Glomerular visceral epithelial cell (primary cell): ENCODE results near the gene CALML6.

Experiments used
- DNase-seq: peaks from one replicate; pipeline ENCODE4 v3.0.0-alpha.2; 2016; ENCODE audit errors: extremely low spot score

CALML6 gene

GRCh38 chr1:1911350-1912041 is 3.6 kb upstream of the CALML6 start:
- DNase-seq: no peak

GRCh38 chr1:1914101-1914970 is 724 bp upstream of the CALML6 start:
- no peak for DNase-seq

- DNase-seq: no peak
These were observed 1.1 kb downstream of the CALML6 start for GRCh38 chr1:1915911-1916840.

DNA sequence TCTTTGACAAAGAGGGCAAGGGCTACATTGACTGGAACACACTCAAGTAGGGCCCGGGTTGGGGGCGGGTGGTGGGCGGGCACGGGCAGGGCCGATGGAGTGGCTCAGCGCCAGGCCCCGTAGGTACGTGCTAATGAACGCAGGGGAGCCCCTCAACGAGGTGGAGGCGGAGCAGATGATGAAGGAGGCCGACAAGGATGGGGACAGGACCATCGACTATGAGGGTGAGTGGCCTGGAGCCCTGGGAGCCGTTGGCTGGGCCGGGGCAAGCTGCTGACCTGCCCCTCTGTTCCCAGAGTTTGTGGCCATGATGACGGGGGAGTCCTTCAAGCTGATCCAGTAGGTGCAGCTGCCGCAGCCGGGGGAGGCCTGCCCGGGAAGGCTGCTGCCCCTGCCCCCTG is 1.8 kb downstream of the CALML6 start:
- no peak for DNase-seq

GRCh38 chr1:1917304-1917976 is 2.4 kb downstream of the CALML6 start:
- DNase-seq: no peak

DNA sequence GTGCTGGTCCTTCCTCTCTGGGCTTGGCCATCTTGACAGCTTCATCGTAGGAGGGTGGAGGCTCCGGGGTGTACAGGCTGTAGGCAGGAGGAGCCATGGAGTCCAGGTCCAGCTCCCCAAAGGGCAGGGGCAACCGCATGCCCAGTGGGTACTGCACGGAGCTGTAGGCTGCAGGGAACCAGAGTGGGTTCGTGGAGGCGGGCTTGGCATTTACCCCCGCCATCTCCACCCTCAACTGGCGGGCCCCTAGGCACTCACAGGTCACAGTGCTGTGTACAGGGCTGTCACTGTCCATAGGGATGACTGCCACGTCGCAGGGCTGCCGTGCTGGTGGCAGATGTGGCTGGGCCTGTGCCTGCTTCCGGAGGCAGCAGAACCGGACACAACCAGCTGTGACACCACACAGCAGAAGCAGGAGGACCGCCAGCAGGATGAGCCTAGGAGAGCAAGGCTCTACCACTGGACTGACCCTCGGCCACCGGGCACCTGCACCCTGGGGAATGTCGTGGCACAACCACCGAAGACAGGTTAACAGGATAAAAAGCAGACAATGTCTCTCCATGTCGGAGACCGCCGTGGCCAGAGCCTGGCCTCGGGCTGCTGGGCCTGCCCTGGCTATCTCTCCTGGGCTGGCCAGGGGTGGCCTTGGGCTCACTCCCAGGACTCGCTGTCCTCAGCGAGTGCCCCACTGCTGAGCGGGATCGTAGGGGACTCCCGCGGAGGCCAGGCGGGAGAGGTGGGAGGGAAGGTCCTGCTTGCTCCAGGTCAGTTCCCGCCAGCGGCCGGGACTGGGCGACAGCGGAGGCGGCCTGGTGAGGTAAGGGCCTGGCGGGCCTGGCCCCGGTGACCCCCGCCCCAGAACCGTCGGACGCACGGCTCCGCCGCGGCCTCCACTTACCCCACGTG is 3.2 kb downstream of the CALML6 start:
- no peak for DNase-seq

DNA sequence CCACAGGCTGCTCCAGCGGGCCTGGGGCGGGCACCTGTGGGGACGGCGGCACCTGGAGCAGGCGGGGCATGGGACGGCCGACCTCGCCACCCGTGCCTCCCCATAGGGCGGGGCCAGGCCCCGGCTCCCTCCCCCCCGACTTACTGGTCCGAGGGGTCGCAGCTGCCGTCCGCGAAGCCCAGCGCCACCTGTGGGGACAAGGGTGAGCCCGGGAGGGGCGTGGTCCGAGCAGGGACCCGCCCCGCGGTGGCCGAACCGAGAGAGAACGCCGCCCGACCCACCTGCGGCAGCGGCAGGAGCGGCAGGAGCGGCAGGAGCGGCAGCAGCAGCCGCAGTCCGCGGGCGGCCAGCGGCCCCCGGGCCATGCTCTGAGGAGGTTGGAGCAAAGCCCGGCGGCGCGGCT is 3.8 kb downstream of the CALML6 start, which contains the start of gene TMEM52:
Gene TMEM52 (minus strand): TSS at position 379 of the 403 bp plus-strand sequence. CDS start 14 bp downstream, at position 365.
- no peak for DNase-seq

DNA sequence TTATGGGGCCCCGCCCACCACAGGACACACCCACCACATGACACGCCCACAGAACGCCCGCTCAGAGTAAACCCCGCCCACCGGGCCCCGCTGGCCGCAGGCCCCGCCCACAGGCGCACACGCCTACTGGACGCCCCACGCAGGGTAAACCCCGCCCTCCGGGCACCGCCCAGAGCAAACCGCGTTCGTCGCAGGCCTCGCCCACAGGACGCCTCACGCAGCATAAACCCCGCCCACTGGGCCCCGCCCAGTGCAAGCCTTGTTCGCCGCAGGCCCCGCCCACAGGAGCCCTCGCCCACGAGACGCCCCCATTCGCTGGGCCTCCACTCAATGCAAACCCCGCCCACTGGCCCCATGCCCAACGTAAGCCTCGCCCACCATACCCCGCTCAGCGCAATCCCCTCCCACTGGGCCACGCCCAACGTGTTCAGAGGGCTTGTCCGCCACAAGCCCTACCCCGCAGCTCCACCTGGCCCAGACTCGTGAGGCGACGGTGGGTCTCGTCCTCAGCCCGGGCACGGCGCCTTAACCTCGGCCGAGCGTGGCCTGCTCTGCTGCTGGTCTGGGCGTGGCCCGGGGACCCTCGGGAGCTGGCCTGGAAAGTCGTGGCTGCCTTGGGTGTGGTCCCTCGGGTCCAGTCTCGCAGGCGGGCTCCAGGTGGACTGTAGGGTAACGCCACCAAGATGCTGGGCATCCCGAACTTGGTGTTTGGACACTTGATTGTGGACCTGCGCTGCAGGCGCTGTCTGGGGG is 4.4 kb downstream of the CALML6 start:
- DNase-seq: peak; percentile 93

DNA sequence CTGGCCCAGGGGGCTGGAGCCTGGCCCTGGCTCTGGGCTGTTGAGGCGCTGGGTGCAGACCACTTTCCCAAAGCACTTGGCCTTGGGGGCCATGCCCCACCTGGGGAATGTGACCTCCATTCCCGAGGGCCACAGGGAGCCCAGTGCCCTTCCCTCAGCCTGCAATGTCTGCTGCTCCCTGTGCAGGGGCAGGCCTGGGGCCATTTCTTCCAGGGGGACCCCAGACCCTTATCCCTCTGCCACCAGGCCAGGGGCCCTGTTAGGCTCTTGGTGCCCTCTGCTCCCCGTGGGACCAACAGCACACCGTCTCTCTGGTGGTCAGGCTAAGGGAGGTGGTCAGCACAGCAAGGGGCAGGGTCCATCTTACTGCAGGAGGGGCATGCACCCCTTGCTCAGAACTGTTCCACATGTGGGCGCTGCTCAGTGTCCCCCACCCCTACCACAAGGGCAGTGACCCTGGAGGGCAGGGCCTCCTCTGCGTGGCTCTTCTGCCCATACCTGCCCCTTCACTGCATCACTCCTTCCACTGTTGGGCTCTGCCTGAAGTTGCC is 5.1 kb downstream of the CALML6 start:
- no peak for DNase-seq

- DNase-seq: no peak
These were observed 5.8 kb downstream of the CALML6 start for GRCh38 chr1:1920608-1921458.

GRCh38 chr1:1921459-1921862 is 6.4 kb downstream of the CALML6 start:
- DNase-seq: no peak

DNA sequence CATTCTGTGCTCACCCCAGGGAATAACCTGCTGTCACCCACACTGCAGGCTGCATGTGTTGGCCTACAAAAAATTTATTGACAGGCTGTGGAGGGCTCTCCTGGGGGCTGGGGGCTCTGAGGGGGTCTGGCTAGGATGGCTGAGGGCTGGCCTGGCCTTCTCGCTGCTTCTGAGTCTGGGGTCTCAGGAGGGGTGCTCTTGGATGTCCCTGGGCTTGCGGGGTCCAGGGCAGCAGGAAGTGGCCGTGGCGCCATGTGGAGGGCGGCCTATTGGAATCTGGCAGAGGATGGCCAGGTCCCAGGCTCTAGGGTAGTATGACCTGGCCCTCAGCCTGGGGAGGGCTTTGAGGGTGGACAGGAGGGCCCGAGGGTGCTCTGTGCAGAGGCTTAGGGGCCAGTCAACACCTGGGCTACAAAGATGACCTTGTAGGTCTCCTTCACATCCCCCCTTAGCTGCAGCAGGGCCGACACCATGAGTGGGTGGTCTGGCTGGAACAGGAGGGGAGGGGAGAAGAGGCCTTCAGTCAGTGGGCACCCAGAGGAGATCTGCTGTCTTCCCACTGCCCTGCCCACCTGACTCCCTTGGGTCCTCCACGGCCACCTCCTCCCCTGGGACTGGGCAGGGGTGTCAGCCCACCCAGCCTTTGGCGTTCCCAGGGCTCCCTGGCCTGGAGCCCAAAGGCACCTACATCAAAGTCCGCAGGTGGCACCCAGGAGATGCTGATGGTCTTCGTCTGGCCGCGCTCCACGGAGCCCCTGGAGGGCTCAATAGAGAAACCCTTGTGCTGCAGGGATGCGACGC is 7.0 kb downstream of the CALML6 start:
- no peak for DNase-seq

DNA sequence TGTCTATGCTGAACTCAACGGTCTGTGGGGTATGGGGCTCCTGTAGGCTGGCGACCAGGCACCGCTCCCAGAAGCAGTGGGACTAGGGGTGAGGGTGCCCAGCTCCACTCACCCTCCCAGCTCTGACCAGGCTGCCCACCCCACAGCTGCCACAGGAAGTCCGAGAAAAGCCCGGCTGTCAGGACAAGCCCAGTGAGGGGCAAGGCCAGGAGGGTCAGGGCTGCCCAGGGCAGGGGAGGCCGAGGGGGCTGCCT is 7.6 kb downstream of the CALML6 start:
- DNase-seq: no peak

DNA sequence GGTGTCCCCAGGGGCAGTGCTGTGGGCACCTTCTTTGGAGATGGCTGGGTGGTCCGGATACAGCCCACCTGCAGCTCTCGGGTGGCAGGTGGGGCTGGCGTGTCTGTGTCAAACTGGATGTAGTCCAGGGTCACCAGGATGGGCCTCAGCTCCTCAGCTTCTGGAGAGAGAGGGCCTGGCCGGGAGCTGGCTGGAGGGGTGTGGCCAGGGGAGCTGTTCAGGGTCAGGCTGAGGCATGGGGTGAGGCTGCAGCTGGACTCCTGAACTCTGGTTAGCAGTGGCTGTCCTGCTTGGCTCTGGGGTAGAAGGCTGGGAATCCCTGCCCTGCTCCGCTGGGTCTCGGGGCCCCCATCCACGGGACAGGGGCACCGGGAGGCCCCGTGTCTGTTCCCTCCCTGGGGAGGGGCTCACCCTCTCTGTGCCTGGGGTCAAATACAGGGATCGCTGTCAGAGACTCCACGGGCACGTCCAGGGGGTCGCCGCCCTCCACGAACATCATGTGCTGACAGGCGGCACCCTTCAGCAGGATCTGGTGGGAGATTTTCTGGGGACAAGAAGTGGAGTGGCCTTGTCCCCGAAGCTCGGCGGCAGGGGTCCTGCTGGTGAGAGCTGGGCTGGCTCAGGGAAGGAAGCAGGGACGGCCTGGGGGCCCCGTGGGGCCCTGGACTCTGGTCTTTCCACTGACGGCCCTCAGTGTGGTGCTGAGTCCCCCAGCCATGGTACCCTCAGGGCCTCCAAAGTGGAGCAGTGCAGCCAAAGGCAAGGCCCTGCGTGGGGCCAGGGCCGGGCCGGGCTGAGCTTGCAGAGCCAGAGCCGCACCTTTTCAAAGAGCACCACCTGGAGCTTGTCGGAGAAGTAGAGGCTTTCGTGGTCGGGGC is 8.1 kb downstream of the CALML6 start:
- no peak for DNase-seq

GRCh38 chr1:1924386-1924785 is 9.3 kb downstream of the CALML6 start:
- DNase-seq: no peak

DNA sequence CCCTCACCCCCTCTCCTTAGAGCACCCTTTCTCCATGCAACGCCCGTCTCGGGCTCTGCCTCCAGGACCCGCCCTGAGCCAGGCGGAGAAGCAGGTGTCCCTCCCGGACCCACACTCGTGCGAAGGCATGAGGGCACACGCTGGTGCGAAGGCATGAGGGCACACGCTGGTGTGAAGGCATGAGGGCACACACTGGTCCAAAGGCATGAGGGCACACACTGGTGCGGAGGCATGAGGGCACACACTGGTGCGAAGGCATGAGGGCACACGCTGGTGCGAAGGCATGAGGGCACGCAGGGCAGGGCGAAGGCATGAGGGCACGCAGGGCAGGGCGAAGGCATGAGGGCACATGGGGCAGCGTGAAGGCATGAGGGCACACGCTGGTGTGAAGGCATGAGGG is 9.8 kb downstream of the CALML6 start:
- DNase-seq: no peak
